NCI-H2227 (cell line): ENCODE data around the gene SPATA3.

Experiments used
- DNase-seq: peaks from one replicate; lab custom pipeline; 2025; ENCODE audit not compliant: unreplicated experiment; lab: John Stamatoyannopoulos, UW

The SPATA3 gene

DNA sequence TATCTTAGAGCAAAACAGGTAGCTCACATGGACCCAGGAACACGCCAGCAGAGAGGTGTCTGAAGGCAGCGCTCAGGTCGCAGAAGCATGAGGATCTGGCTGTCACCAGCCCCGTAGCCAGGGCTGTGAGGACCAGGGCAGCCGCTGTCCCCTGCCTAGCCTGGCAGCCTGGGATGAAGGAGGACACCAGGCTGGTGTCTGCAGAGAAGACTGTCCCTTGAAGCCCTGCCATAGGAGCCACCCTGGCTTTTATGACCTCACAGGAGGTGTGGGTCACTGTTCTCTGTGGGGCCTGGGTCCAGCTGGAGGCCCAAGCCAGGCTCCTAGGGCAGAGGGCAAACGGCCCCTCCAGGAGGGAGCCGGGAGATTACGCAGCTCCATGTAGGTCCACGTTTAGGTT lies at the start of gene SPATA3:
SPATA3 (plus strand) TSS at position 301 of the 400 bp plus-strand sequence. CDS start 113 bp downstream, outside the sequence.
- DNase-seq: no peak

DNA sequence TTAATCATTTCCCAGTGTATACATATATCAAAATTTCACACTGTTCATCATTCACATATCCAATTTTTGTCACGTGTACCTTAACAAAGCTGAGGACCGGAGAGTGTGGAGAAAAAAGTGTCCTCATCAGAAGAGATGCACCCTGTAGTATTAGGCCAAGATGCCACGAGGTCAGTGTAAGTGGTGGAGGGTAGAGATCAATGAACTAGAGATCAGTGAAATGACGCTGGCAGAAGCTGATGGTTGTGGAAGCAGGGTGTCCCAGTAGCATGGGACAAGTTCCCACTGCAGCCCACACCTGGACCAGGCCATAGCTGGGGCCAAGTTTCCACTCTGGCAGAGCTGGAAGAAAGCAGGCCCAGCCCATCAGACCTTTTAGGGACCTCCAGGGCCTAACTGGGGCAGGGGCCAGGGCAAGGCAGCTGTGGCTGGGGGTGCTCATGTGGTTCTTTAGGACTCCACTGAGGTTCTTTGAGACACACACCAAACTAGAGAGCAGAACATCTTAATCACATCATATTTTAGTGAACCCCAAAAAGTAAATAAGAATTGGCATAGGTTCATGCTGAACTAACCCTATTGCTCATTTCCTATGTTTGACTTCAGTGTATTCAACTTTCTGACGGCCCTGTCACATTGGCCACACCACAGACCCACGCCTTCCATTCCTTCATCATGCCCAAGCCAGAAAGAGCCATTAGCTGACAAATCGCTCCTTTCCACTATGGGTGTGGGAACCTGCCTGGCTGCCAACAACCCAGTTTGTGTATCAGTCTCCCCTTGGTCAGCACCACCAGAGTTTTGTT lies 49.3 kb upstream of the SPATA3 start:
- DNase-seq: no peak

DNA sequence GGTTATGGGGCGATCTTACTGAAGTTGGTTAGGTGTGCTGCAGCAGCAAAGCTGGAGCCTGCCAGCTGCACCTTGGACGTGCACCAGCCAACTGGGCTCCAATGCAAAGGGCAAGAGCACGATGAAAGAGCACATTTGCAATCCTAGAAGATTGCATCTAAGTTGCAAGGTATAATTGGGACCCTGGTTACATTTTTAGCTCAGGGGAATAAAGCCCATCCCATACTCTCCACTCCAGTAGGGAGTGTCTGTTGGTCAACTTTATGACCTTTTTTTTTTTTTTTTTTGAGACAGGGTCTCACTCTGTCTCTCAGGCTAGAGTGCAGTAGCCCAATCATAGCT lies 48.7 kb upstream of the SPATA3 start:
- no peak for DNase-seq

DNA sequence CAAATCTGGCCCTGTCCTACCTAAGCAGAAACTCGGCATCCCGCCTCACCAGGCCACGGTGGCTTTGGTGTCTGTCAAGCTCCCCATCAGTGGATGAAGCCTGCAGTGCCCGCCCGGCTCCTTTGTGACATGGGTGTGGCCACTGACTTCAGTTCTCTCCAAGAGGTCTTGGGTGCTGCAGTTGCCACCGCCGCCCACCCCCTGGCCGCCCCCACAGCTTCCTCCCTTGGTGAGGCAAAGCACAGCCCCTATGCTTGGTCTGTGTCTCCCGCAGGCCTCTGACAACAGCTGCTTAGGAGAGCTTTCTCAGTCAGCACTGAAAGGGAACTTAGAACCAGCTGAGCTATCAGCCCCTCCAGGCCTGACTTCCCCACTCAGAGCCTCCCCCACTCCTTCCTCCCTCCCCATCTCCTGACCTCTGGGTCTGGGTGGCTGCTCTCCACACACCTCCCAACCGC lies 48.0 kb upstream of the SPATA3 start:
- DNase-seq: no peak

DNA sequence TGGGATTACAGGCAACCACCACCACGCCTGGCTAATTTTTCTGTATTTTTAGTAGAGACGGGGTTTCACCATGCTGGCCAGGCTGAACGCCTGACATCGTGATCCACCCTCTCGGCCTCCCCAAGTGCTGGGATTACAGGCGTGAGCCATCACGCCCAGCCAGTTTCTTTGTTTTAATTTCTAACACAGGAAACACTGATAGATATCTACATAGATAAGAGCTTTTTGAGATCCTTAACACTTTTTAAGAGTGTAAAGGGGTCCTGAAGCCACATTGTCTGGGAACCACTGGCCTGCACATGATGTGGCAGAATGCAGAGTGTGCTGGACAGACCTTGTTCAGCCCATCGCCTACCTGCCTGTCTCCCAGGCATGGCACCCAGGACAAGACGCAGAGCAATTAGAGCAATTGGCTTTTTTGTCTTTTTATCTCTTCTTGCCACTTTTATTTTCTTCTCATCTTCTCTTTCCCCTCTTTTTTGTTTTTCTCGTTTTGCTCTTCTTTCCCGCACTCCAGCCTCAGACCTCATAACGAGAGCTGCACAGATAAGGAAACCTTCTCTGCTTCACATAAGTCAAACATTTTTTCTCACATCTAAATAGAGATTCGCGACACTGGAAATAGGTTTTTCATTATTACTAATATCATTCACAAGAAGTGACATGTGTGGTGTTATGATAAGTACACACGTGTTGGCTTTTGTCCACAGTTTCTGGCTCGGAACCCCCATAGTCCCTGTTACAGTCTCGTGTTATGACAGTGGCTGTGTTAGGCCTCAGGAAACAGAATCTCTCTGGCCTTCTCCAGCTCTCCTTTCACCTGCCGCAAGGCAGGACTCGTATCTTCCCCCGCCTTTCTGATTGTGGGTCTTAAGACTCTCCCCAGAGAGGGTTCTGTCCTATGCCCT lies 45.7 kb upstream of the SPATA3 start:
- no peak for DNase-seq

DNA sequence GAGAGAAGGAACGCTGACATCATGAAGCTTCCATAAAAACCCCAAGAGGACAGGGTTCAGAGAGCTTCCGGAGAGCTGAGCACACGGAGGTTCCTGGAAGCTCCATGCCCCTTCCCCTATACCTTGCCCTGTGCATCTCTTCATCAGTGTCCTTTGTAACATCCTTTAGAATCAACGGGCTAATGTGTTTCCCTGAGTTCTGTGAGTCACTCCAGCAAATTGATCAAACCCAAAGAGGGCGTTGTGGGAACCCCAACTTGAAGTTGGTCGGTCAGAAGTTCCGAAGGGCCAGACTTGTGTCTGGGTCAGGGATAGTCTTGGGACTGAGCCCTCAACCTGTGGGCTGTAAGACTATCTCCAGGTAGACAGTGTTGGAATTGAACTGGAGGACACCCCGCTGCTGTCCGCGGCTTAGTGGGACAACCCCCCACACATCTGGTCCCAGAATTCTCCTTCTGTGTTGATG lies 45.0 kb upstream of the SPATA3 start:
- DNase-seq: no peak

DNA sequence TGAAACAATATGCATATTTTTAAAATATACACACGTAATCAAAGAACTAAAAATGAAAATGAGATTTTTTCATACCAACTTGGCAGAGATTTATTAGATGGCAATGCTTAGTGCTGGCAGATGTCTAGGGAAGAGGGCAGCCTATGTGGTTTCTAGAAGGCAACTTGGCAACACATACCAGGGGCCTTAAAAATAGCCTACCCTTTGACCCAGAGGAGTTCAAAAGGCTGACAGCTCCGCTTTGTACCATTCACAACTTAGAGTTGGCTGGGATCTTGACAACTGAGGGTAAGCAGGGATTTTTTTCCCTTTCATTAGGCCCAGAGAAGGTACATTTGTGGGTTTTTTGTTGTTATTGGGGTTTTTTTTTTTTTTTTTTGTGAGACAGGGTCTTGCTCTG lies 44.5 kb upstream of the SPATA3 start:
- DNase-seq: no peak

DNA sequence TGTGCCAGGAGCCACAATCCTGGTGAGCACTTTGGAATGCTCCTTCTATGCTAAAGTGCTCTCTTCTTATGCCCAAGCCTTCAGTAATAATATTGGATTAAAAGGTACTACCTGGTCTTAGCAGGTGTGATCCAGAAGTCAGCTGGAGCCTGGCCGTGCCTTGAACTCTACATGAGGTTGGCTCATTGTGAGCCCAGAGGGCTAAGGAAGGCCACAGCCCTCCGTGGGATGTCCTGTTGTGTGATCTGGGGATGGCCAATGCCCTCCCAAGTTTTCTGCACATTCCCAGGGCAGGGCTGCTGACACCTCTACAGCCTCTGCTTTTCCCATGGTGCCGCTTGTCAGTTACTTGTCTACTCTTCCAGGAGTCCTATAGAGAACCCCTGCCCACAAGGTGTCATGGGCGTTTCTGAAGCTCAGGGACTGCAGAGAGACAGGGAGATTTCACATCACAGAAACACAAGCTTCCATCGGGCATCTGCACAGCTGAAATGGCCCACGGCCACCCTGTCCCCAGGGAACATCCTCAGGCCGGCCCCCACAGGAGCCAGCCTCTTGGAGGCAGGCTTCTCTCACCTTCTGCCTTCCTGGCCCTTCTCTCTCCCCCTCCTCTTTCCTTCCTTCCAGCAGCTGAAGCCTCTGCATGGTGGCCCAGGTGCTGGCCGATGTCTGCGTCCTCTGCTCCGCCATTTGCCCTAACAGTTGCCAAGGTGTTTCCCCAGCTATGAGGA lies 43.5 kb upstream of the SPATA3 start:
- no peak for DNase-seq

DNA sequence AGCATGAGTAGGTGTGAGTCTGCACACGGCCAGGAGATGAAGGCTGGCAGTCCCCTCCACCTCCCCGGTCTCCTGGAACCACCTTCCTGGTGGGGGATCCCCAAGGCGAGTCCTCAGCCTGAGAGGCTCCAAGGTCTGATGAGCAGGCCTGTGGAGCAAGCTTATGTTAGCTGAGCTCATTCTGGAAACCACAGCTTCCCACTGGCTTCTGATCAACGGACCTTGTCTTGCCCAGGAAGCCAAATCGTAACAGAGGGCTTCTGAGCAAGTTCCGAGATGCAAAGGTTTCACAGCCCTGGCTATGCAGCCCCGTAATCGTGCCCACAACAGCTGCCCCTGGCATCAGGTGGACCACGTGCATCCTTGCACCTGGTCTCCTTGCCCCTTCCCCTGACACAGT lies 42.1 kb upstream of the SPATA3 start:
- DNase-seq: no peak

DNA sequence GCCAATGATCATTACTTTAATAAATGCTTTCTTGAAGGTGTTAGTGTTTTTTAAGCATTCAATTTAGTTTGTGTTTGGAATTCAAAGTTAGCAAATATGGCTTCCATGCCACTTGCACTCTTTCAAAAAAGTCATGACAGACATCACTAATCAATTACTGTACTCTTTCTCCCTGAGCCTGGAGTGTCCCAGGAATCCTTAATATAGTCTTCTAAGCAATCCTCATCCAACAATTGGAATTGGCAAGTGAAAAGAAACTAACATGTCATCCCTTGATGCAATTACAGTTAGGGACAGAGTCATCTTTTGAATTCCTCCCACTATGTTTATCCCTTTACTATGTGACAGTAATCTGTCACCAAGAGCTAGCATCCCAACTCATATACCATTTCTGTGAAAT lies 41.2 kb upstream of the SPATA3 start:
- no peak for DNase-seq

DNA sequence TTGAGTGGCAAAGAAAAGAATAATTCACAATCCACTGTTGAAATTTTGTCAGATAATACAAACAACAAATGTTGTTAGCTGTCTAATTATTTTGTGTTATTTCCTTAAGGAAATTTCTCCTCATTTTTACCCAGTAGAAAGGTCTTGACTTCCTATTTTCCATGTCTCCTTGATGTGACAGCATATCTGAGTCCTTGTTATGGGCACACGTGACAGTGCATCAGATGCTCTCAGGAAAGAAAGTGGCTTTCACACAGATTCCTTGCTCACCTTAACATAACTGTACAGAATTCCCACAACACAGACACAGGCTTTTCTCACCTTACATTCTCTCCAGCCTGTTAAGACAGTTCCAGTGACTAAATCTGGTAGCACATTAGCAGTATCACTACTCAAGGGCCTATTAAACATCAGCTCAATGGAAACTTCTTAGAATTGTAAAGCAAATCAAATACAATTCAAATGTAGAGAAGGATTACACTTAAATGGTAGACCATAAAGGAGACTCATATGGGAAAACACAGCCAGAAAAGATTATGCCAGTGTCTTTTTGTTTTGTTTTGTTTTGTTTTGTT lies 40.7 kb upstream of the SPATA3 start:
- DNase-seq: no peak

DNA sequence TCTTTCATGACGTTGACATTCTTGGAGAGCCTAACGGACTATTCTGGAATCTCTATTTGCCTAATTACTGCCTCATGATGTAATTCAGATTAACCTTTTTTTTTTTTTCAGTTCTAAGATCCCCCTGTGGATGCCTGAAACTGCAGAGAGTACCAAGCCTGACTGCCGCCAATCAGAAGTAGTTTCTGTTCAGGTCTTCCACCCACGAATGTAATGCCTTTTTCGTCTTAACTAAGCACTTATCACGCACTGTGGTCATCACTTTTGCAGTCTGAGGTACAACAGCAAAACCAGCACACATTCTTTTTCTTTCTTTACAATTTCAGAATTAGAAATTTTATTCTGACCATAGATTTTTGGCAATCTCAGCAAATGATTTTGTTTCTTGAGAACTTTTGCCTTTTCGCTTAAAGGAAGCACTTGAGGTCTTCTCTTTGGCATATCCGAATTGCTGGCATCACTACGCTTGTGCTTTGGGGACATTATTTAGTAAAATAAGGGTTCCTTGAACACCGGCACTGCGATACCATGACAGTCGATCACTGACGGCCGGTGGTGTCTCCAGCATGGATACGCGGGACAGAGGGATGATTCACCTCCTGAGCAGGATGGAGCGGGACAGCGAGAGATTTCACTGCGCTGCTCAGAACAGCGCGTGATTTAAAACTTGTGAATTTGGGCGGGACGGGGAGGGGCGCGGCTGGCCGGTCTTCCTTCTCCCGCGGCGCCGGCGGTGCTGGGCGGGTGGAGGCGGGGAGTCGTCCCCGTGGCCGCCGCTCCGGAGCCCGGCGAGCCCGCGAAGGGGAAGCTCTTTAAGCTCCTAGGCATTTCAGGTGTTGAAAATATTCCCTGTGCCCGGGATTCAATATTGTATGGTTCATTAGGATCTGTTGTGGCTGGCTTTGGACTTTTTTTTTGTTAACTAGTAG lies 38.8 kb upstream of the SPATA3 start:
- DNase-seq: peak; percentile 67

DNA sequence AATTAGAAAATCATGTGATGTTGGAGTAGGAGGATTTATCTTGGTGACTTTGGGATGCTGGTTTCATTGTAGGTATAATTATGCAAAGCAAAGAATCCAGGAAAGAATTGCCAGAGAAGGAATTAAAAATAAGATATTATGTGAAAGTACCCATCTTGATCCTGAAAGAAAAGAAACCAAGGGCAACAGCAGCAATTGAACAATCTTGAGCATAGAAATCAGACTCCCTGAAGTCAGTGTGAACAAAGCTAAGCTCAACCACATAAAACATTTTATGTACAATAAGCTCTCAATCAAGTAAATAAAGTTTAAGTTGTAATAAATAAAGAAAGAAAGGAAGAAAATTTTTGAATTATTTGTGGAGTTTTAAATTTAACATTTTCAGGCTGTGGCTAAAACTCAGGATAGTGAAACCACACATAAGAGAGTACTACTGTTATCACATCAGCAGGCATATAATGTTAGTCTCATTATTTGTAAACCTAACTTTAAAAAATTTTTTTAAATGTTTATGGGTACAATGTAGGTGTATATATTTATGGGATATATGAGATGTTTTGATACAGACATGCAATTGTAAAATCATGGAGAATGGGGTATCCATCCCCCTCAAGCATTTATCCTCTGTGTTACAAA lies 38.0 kb upstream of the SPATA3 start:
- DNase-seq: no peak

DNA sequence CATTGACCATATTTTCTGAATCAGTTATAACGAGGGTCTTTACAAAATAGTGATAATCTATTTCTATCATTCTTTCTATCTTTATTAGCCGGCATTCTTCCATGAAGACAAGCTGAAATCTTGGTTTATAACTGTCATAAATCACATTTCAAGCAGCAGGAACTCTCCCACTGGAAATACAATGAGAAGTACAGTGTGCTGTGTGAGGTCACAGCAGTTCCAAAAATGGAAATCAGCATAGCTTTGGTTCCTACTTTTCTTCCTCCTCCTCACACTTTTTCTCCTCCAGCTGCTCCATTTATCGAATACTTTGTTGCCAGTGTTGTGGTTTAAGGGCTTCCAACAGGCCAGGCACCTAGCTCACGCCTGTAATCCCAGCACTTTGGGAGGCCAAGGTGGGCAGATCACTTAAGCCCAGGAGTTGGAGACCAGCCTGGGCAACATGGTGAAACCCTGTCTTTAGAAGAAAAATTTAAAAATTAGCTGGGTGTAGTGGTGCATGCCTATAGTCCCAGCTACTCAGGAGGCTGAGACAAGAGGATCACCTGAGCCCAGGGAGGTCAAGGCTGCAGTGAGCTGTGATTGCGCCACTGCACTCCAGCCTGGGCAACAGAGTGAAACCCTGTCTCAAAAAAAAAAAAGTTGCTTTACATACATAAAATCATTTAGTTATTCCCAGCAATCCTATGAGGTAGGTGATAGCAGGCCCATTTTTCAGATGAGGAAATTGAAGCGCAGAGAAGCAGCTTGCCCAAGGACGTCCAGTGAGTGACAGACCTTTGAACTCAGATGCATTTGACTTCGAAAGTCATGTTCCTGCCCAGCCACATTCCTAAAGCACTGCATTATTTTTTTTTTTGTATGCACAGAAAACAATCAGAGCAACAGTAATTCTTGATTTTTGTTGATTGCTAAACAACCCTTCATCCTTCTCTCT lies 36.8 kb upstream of the SPATA3 start:
- no peak for DNase-seq

DNA sequence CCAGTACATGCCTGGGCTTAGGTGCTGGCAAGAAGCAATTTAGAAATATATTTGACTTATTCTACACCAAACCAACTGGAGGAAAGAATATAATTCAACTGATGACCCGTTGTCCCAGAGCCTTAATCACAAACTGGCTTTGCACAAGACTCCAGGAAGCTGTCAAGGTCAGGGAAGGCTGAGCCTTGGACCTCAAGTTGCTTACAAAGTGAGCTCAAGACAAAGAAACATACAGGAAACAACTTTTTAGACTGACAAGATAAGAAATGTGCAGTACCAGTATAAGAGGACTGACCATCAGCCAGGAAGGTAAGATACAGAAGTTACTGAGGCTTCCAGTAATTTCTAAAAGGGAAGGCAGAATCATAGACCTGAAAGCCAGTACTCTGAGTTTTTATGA lies 35.9 kb upstream of the SPATA3 start:
- DNase-seq: no peak

DNA sequence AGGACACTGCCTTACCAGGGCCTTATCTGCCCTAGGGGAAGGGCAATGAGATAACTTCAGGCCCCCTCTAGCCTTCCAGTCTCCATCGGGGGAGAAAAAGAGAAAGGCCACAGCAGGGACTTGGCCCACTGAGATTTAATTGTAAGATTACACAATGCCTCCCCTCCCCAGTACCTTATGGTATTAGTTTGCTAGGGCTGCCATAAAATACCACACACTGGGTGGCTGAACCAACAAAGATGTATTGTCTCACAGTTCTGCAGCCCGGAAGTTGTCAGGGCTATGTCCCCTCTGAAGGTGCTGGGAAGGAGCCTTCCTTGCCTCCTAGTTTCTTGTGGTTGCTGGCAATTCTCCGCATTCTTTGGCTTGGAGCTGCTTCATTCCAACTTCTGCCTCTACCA lies 34.8 kb upstream of the SPATA3 start:
- DNase-seq: no peak

DNA sequence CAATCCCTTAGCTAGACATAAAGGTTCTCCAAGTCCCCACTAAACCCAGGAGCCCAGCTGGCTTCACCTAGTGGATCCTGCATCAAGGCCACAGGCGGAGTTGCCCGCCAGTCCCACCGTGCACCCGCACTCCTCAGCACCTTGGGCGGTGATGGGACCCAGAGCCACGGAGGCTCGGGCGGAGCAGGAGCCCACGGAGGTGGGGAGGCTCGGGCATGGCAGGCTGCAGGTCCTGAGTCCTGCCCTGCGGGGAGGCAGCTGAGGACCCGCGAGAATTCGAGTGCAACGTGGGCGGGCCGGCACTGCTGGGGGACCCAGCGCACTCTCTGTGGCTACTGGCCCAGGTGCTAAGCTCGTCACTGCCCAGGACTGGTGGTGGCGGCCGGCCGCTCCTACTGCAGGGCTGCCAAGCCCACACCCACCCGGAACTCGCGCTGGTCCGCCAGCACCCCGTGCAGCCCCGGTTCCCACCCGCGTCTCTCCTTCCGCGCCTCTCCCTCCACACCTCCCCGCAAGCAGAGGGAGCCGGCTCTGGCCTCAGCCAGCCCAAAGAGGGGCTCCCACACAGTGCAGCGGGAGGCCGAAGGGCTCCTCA lies 31.7 kb upstream of the SPATA3 start:
- DNase-seq: no peak

DNA sequence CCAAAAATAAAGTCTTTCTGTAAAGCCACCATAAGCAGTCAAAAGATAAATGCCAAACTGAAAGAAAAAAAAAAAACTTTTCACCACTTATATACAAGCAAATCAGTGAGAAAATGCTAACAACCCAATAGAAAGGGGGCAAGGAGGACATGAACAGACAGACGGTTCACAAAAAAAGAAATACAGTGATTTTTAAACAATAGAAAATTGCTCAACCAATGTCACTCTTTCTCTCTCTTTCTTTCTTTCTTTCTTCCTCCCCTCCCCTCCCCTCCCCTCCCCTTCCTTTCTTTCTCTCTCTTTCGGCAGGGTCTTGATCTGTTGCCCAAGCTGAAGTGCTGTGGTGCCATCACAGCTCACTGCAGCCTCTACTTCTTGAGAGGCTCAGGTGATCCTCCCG lies 28.8 kb upstream of the SPATA3 start:
- DNase-seq: no peak
